ENCODE data around the gene ENOX1.

DNA sequence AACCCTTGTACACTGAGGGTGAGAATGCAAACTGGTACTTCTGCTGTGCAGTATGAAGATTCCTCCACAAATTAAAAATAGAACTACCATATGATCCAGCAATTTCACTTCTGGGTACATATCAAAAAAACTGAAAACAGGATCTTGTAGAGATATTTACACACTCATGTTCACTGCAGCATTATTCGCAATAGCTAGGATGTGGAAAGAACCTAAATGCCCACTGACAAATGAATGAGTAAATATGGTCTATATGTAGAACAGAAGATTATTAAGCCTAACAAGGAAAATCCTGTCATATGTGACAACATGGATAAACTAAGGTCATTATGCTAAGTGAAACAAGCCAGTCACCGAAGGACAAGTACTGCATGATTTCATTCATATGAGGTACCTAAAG is 304.7 kb downstream of the ENOX1 start:
- TF ChIP-seq, protein P1, sequence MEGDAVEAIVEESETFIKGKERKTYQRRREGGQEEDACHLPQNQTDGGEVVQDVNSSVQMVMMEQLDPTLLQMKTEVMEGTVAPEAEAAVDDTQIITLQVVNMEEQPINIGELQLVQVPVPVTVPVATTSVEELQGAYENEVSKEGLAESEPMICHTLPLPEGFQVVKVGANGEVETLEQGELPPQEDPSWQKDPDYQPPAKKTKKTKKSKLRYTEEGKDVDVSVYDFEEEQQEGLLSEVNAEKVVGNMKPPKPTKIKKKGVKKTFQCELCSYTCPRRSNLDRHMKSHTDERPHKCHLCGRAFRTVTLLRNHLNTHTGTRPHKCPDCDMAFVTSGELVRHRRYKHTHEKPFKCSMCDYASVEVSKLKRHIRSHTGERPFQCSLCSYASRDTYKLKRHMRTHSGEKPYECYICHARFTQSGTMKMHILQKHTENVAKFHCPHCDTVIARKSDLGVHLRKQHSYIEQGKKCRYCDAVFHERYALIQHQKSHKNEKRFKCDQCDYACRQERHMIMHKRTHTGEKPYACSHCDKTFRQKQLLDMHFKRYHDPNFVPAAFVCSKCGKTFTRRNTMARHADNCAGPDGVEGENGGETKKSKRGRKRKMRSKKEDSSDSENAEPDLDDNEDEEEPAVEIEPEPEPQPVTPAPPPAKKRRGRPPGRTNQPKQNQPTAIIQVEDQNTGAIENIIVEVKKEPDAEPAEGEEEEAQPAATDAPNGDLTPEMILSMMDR (IDR thresholded peaks at IDR 0.05): no peak
- TF ChIP-seq POLR2A (IDR thresholded peaks at IDR 0.05): no peak
